Common myeloid progenitor, CD34-positive (primary cell): ENCODE results near the gene BANP.
"Not testable (repeated sequence)": the region's sequence is repeated elsewhere in the genome, so short reads cannot be mapped to it uniquely, and the experiment has no call there.

Experiments
- CTCF ChIA-PET: fragments of 350-600 bp; sonication (Branson Sonifier 250); formaldehyde crosslinking; loops from one replicate; lab custom pipeline; 2021; ENCODE audit warnings: antibody characterized with exemption; lab: Charles Lee
- POLR2A ChIA-PET: fragments of 350-600 bp; sonication (Branson Sonifier 250); formaldehyde crosslinking; loops from one replicate; lab custom pipeline; 2021; ENCODE audit warnings: antibody characterized with exemption; lab: Charles Lee
- DNase-seq, 3 donors: peaks; one replicate each; pipeline versions ENCODE4 v3.0.0 to v3.0.0-alpha.2; 2013
- H3K27ac ChIP-seq, 2 experiments: 1 replicate in 1 of 2; 2 replicates in 1 of 2; pipeline ENCODE4 v1.7.0; 2013; ENCODE audit warnings: inconsistent platforms in 2 of 2, low read length in 2 of 2, mild to moderate bottlenecking in 2 of 2, low read depth in 1 of 2, moderate library complexity in 1 of 2; ENCODE audit not compliant: severe bottlenecking in 2 of 2, insufficient read depth in 1 of 2, poor library complexity in 1 of 2
- H3K27me3 ChIP-seq, 5 experiments: replicated peaks in 2 of 5; 1 replicate in 3 of 5; 2 replicates in 2 of 5; pipeline versions ENCODE4 v1.6.1 to v1.7.0; 2013; ENCODE audit warnings: low read length in 4 of 5, mild to moderate bottlenecking in 2 of 5, moderate library complexity in 2 of 5, inconsistent platforms in 1 of 5; ENCODE audit not compliant: insufficient read depth in 5 of 5, control insufficient read depth in 4 of 5
- H3K36me3 ChIP-seq, 4 experiments: 1 replicate in 2 of 4; 2 replicates in 2 of 4; pipeline versions ENCODE4 v1.6.1 to v1.7.0; 2013; ENCODE audit warnings: low read length in 3 of 4, control low read depth in 1 of 4, mild to moderate bottlenecking in 1 of 4; ENCODE audit not compliant: control insufficient read depth in 4 of 4, insufficient read depth in 4 of 4
- H3K4me1 ChIP-seq, 4 experiments: 1 replicate in 3 of 4; 2 replicates in 1 of 4; pipeline versions ENCODE4 v1.6.1 to v1.7.1; 2013; ENCODE audit warnings: low read length in 3 of 4, mild to moderate bottlenecking in 3 of 4, control low read depth in 1 of 4, inconsistent platforms in 1 of 4, moderate library complexity in 1 of 4; ENCODE audit not compliant: control insufficient read depth in 4 of 4, insufficient read depth in 4 of 4; ENCODE audit errors: control extremely low read depth in 1 of 4
- H3K4me3 ChIP-seq, 7 experiments: 1 replicate in 4 of 7; 2 replicates in 3 of 7; pipeline versions ENCODE4 v1.5.1 to v1.7.0; 2013; ENCODE audit warnings: mild to moderate bottlenecking in 7 of 7, low read length in 6 of 7, moderate library complexity in 6 of 7, inconsistent platforms in 2 of 7, low read depth in 2 of 7, control low read depth in 1 of 7; ENCODE audit not compliant: insufficient read depth in 4 of 7, control insufficient read depth in 1 of 7; ENCODE audit errors: extremely low read depth in 1 of 7
- H3K9me3 ChIP-seq, 5 experiments: 1 replicate in 4 of 5; 2 replicates in 1 of 5; pipeline versions ENCODE4 v1.6.1 to v1.7.1; 2013; ENCODE audit warnings: low read length in 4 of 5, mild to moderate bottlenecking in 2 of 5, inconsistent platforms in 1 of 5, low read depth in 1 of 5, moderate library complexity in 1 of 5; ENCODE audit not compliant: control insufficient read depth in 4 of 5, insufficient read depth in 2 of 5; ENCODE audit errors: control extremely low read depth in 1 of 5
- WGBS: methylation state at CpG from one replicate; pipeline ENCODE4 v1.1.5; 2013; ENCODE audit not compliant: insufficient coverage; 5-methylcytosine and 5-hydroxymethylcytosine counted together

Gene BANP

DNA sequence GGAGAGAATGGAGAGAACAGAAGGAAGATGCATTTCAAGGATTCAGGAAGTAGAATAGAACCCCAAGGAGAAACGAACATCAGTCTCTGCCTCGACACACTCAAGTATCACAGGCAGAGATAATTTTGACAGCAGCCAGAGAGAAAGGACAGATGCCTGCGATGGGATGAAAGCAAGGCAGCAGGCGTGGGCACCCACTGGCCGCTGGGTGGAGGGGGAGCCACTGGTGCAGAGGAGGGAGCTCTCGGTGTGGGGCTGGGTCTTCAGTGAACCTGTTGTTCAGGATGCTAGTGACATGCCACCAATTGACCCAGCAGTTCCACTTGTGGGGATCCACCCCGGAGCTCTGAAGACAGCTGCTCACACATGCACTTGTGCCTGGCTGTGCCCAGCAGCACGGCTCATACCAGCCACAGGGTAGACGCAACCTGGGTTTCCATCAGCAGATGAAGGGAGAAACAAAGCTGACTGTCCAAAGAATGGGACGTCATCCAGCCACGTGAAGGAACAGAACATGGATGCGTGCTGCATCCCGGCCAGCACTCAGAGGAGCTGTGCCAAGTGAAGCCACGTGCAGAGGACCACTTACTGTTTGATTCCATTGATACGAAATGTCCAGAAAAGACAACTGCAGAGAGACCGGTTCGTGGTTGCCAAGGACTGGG lies 127.0 kb downstream of the BANP start:
- WGBS, result 97% methylated on average over 16 of the region's 17 CpGs
- POLR2A ChIA-PET, result no interaction called here
- Histone ChIP-seq H3K27ac (no peak overlapping the region), H3K4me3 (no peak overlapping the region), H3K4me1 (no peaks in the 10 kb centered on the region), H3K36me3 (peaks cover 8 to 40% (median 24%) of the 10 kb centered on the region in 4 experiments), H3K27me3 (no peaks in the 10 kb centered on the region), H3K9me3 (no peaks in the 10 kb centered on the region)
- no peak for DNase-seq
- CTCF ChIA-PET, result no interaction called here

DNA sequence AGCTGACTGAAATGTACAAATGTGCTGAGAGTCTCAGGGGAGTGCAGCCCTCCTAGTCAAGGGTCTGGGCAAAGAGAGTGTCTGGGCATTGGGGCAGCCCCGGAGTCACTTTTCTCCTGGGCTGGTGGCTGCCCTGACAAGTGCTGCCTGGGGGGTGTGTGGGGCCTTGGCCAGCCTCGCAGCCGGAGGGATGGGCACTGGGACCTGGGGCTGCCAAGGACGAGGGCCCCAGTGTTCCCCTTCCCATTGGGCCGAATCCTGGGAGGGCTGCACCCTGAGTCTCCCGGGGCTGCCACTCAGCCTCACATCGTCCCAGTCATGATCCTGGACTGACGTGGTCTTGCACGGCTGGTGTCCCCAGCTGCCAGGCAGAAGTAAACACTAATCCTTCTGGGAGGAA lies 132.3 kb downstream of the BANP start:
- Histone ChIP-seq H3K27ac (no peak overlapping the region), H3K36me3 (peaks cover 4 to 11% (median 5%) of the 10 kb centered on the region in 4 experiments), H3K9me3 (no peaks in the 10 kb centered on the region), H3K4me3 (no peak overlapping the region), H3K4me1 (no peaks in the 10 kb centered on the region), H3K27me3 (no peaks in the 10 kb centered on the region)
- CTCF ChIA-PET, result interaction anchor here (0.6 kb wide), 1 partner anchor 18 kb away, joined by 3 read pairs; no protein-coding TSS in a partner anchor
- no peak for DNase-seq
- 94% methylated on average over 9 of the region's 9 CpGs for WGBS
- POLR2A ChIA-PET, result no interaction called here

GRCh38 chr16:88084881-88085280 lies 133.6 kb downstream of the BANP start:
- H3K36me3 ChIP-seq, result peaks cover 3 to 8% (median 5%) of the 10 kb centered on the region in 4 experiments
- ChIA-PET POLR2A (no interaction called here), CTCF (no interaction called here)
- no peaks in the 10 kb centered on the region for H3K9me3 ChIP-seq
- WGBS, result 100% methylated on average over 1 of the region's 3 CpGs
- no peak overlapping the region for H3K4me3 ChIP-seq
- no peak for DNase-seq
- H3K27ac ChIP-seq, result no peak overlapping the region
- H3K4me1 ChIP-seq, result no peaks in the 10 kb centered on the region
- H3K27me3 ChIP-seq, result peaks cover 0 to under 1% (median 0%) of the 10 kb centered on the region in 5 experiments

DNA sequence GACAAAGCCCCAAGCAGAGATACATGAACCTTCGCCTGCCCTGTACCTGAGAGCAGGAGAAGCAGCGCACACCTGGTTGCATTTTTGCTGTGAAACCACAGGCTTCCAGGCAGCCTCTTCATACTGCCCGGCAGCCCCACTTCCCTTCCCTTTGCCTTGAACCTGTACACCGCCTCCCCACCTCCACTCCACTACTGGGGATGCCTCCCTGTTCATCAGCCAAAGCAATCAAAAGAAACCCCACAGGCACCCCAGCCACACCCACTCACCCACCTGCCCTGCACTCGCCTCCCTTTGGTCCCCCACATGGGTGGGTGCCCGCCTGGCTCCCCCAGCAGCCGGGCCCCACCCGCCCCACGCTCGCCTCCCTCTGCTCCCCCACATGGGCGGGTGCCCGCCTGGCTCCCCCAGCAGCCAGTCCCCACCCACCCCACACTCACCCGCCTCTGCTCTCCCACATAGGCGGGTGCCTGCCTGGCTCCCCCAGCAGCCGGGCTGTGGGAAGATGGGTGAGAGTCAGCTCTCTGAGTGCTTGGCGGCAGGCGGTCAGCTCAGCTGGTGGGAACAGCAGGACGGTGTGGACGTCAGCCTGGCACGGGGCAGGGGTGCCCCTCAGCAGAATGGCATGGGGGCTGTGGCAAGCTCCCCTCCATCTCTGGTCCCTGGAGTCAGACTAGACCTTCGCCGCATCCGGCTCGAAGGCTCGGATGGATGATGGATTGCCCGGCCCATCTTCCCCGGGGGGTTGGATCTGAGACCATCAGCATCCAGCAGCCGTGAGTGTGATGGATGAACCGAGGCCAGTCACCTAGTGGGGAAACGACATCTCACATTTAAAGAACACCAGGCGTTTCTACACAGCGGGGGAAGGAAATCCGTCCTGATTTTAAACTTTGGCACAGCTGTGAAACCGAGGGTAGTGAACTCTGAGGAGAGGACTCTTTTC lies 135.6 kb downstream of the BANP start:
- Histone ChIP-seq H3K9me3 (no peaks in the 10 kb centered on the region), H3K4me3 (no peak overlapping the region), H3K27me3 (peaks cover 0 to 3% (median 0%) of the 10 kb centered on the region in 5 experiments), H3K36me3 (peaks cover 2 to 8% (median 4%) of the 10 kb centered on the region in 4 experiments), H3K27ac (no peak overlapping the region), H3K4me1 (peaks cover 0 to under 1% (median 0%) of the 10 kb centered on the region in 4 experiments)
- 95% methylated on average over 22 of the region's 34 CpGs for WGBS
- CTCF ChIA-PET, result no interaction called here
- POLR2A ChIA-PET, result no interaction called here
- DNase-seq, result no peak

DNA sequence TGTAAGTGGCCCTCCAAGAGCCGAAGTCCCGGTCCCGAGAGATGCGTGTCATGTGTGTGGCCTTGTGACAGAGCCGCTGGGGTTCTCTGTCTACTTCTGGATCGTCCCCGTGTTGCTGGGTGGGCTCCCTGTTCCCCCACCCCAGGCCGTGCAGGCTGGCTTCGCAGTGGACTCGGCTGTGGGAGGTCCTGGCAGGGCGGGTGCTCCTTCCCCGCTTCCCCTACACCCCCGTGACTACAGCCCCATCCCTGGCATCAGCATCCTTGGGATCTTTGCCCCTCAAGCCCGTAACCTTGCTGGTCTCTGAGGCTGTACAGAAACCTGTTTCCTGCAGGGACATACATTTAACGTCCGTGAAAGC lies 136.3 kb downstream of the BANP start:
- ChIA-PET CTCF (no interaction called here), POLR2A (no interaction called here)
- 93% methylated on average over 16 of the region's 16 CpGs for WGBS
- peaks cover 0 to 2% (median 0%) of the 10 kb centered on the region in 4 experiments for H3K4me1 ChIP-seq
- no peak overlapping the region for H3K27ac ChIP-seq
- H3K36me3 ChIP-seq, result peaks cover 0 to 5% (median 2%) of the 10 kb centered on the region in 4 experiments
- H3K27me3 ChIP-seq, result peaks cover 0 to 3% (median 0%) of the 10 kb centered on the region in 5 experiments
- no peaks in the 10 kb centered on the region for H3K9me3 ChIP-seq
- H3K4me3 ChIP-seq, result no peak overlapping the region
- no peak for DNase-seq

DNA sequence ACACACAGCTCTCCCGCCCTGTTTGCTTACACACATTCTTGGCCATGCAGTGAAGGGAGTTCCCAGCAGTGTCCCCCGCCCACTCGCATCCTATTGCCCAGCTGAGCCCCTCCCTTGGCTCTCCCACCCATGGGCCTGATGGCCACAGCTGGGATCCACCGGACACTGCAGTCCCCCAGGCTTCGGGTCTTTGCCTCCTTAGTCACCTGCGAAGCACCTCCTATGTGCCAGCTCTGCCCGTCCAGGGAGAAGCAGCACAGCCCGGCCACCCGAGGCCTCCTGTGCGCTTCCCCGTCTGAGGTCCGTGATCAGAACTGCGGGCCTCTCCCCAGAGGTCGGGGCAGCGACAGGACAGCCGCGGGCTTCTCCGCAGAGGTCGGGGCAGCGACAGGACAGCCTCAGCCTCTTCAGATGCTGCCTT lies 136.9 kb downstream of the BANP start:
- H3K27me3 ChIP-seq, result peaks cover 0 to 3% (median 0%) of the 10 kb centered on the region in 5 experiments

GRCh38 chr16:88088611-88089010 lies 137.4 kb downstream of the BANP start:
- H3K9me3 ChIP-seq, POLR2A ChIA-PET, DNase-seq, CTCF ChIA-PET, H3K27ac ChIP-seq, H3K4me3 ChIP-seq, H3K27me3 ChIP-seq, H3K36me3 ChIP-seq, H3K4me1 ChIP-seq: not testable (repeated sequence)
- WGBS, result 83% methylated on average over 8 of the region's 10 CpGs

More for the DNA sequence above, 136.9 kb downstream of the BANP start:
- H3K36me3 ChIP-seq, result no peaks in the 10 kb centered on the region
- no peak overlapping the region for H3K4me3 ChIP-seq
- ChIA-PET POLR2A (no interaction called here), CTCF (no interaction called here)
- H3K9me3 ChIP-seq, result no peaks in the 10 kb centered on the region
- DNase-seq, result no peak
- no peak overlapping the region for H3K27ac ChIP-seq
- H3K4me1 ChIP-seq, result peaks cover 0 to 2% (median 0%) of the 10 kb centered on the region in 4 experiments
- WGBS, result 98% methylated on average over 18 of the region's 20 CpGs
